Activated CD8-positive, alpha-beta T cell treated with anti-CD3 and anti-CD28 coated beads for 36 hours (primary cell): ENCODE data around the gene CKLF. TPM values are rescaled to one million over a fixed set of nuclear protein-coding genes. Genes with fewer than 3 reads are reported as not detected.
"Not testable (repeated sequence)": the region's sequence is repeated elsewhere in the genome, so short reads cannot be mapped to it uniquely, and the experiment has no call there.

Experiments
- ATAC-seq: fragments of 200-7000 bp; cut with Tn5 transposase; one replicate; pipeline ENCODE4 v1.10.0; 2021; ENCODE audit warnings: mild to moderate bottlenecking, moderate library complexity
- CTCF ChIA-PET: fragments of 350-600 bp; sonication (Branson Sonifier 250); formaldehyde crosslinking; loops from one replicate; lab custom pipeline; 2021; ENCODE audit warnings: antibody characterized with exemption; lab: Charles Lee
- POLR2A ChIA-PET: fragments of 350-600 bp; sonication (Branson Sonifier 250); formaldehyde crosslinking; loops from one replicate; lab custom pipeline; 2021; ENCODE audit warnings: antibody characterized with exemption; lab: Charles Lee
- DNase-seq: peaks from one replicate; pipeline ENCODE4 v3.0.0-alpha.2; 2020
- H3K27ac Mint-ChIP-seq: one replicate; pipeline ENCODE4 v1.8.0; 2021; ENCODE audit warnings: mild to moderate bottlenecking, mixed read lengths
- H3K27me3 Mint-ChIP-seq: one replicate; pipeline ENCODE4 v1.8.0; 2021; ENCODE audit warnings: mixed read lengths
- H3K36me3 Mint-ChIP-seq: one replicate; pipeline ENCODE4 v1.8.0; 2021; ENCODE audit warnings: low read depth, mixed read lengths
- H3K4me1 Mint-ChIP-seq: one replicate; pipeline ENCODE4 v1.8.0; 2021; ENCODE audit warnings: low read depth, mixed read lengths
- H3K4me3 Mint-ChIP-seq: one replicate; pipeline ENCODE4 v1.8.0; 2021; ENCODE audit warnings: mild to moderate bottlenecking, moderate library complexity, mixed read lengths
- H3K9me3 Mint-ChIP-seq: one replicate; pipeline ENCODE4 v1.8.0; 2021; ENCODE audit warnings: mixed read lengths
- intact Hi-C: fragments of 100-400 bp; cut with micrococcal nuclease; formaldehyde crosslinking; loops from one replicate; pipeline ENCODE4 v1.10.0; 2022
- total RNA-seq, 2 experiments: library from RNA; stranded (reverse); gene quantifications; one replicate each; pipeline ENCODE4 v1.2.3, GENCODE V29; 2021
- TF ChIP-seq, protein P1 (sequence below): fragments of 200-600 bp; IDR thresholded peaks from one replicate; pipeline ENCODE4 v1.8.0; 2022; ENCODE audit warnings: antibody characterized with exemption, mild to moderate bottlenecking

The CKLF gene
- total RNA-seq, 2 experiments from 2014 or later, result 99.0 to 99.7 TPM

GRCh38 chr16:66510711-66511601 is 41.4 kb upstream of the CKLF start:
- H3K4me1 Mint-ChIP-seq, result peaks cover 16% of the 10 kb centered on the region
- no peak for DNase-seq
- H3K27me3 Mint-ChIP-seq, result no peaks in the 10 kb centered on the region
- H3K4me3 Mint-ChIP-seq, result no peak overlapping the region
- ChIA-PET POLR2A (interaction anchor here (1.0 to 1.1 kb wide), 2 partner anchors 8 to 39 kb away, joined by 3 to 5 read pairs; partner anchors contain the start of gene TK2), CTCF (interaction anchor here (1.0 to 2.6 kb wide), 9 partner anchors 13 to 97 kb away, joined by 3 to 10 read pairs (median 3); partner anchors contain the start of gene CKLF)
- H3K36me3 Mint-ChIP-seq, result no peaks in the 10 kb centered on the region
- no peak for ATAC-seq
- intact Hi-C loops, result no loop called here
- no peaks in the 10 kb centered on the region for H3K9me3 Mint-ChIP-seq
- TF ChIP-seq, protein P1, sequence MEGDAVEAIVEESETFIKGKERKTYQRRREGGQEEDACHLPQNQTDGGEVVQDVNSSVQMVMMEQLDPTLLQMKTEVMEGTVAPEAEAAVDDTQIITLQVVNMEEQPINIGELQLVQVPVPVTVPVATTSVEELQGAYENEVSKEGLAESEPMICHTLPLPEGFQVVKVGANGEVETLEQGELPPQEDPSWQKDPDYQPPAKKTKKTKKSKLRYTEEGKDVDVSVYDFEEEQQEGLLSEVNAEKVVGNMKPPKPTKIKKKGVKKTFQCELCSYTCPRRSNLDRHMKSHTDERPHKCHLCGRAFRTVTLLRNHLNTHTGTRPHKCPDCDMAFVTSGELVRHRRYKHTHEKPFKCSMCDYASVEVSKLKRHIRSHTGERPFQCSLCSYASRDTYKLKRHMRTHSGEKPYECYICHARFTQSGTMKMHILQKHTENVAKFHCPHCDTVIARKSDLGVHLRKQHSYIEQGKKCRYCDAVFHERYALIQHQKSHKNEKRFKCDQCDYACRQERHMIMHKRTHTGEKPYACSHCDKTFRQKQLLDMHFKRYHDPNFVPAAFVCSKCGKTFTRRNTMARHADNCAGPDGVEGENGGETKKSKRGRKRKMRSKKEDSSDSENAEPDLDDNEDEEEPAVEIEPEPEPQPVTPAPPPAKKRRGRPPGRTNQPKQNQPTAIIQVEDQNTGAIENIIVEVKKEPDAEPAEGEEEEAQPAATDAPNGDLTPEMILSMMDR, result no peak
- no peak overlapping the region for H3K27ac Mint-ChIP-seq

DNA sequence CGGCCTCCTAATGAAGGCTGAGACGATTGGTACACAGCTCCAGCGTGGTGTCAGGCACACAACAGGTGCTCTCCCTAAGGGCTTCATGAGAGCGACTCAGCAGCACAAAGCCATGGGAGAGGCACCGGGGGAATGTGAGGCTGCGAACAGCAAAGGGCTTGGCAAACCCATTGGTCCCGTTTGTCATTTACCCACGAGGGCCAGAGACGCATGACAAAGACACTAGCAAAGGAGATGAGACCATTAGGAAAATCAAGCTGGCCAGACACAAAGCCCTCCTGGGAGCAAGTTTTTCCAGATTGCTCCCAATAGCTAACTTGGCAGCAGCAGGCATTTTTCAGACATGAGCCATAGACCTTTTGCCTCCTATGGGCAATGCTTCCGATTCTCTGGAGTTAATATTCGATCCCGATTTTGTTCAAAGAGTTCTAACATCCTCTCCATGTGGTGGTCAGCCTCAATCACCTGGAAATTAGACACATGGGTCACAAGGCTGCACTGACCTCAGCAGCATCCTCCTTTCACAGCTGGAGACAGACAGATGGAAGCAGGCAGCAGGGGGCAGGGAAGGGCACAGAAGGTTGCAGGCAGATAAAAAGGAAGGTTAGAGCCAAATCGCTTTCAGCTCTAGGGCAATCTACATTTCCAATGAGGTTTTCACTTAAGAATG is 40.6 kb upstream of the CKLF start:
- no peaks in the 10 kb centered on the region for H3K9me3 Mint-ChIP-seq
- TF ChIP-seq, protein P1, result no peak
- ATAC-seq (no peak), DNase-seq (no peak)
- ChIA-PET CTCF (interaction anchor here (1.0 to 2.6 kb wide), 7 partner anchors 40 to 105 kb away, joined by 3 to 10 read pairs (median 4); partner anchors contain the start of gene CKLF), POLR2A (interaction anchor here (0.7 to 1.0 kb wide), 2 partner anchors 37 to 39 kb away, joined by 3 read pairs; partner anchors contain the start of gene TK2)
- no peak overlapping the region for H3K27ac Mint-ChIP-seq
- no peaks in the 10 kb centered on the region for H3K36me3 Mint-ChIP-seq
- H3K4me1 Mint-ChIP-seq, result peaks cover 24% of the 10 kb centered on the region
- H3K27me3 Mint-ChIP-seq, result no peaks in the 10 kb centered on the region
- no peak overlapping the region for H3K4me3 Mint-ChIP-seq
- intact Hi-C loops, result no loop called here

DNA sequence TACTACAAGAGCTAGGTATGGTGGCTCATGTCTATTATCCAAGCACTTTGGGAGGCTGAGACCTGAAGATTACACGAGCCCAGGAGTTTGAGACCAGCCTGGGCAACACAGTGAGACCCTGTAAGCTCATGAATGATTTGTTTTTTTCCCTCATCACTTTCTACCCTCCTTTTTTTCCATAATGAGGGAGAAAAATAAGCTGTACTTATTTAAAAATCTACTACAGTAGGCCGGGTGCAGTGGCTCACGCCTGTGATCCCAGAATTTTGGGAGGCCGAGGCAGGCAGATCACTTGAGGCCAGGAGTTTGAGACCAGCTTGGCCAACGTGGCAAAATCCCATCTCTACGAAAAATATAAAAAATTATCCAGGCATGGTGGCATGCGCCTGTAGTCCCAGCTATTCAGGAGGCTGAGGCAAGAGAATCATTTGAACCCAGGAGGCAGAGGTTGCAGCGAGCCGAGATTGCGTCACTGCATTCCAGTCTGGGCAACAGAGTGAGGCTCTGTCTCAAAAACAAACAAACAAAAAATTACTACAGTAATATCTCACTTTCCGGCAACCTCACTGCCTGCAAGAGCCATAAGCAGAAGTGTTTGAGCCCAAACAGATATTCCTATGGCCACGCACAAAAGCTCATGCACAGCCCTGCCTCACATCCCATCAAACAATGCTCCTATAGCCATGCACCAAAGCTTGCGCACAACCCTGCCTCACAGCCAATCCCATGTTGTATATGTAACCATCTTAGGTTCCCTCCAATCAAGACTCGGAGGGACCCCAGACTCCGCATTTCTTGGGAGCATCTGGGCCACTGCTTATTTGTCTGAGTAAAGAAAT is 39.9 kb upstream of the CKLF start:
- ChIA-PET POLR2A (interaction anchor here (0.7 kb wide), 1 partner anchor 37 kb away, joined by 3 read pairs; no protein-coding TSS in a partner anchor), CTCF (interaction anchor here (1.0 to 2.6 kb wide), 6 partner anchors 39 to 105 kb away, joined by 3 to 10 read pairs (median 4); partner anchors contain the start of gene CKLF)
- DNase-seq (no peak), ATAC-seq (no peak)
- peaks cover 32% of the 10 kb centered on the region for H3K4me1 Mint-ChIP-seq
- TF ChIP-seq, protein P1, result no peak
- intact Hi-C loops, result no loop called here
- H3K4me3 Mint-ChIP-seq, result no peak overlapping the region
- no peaks in the 10 kb centered on the region for H3K9me3 Mint-ChIP-seq
- no peaks in the 10 kb centered on the region for H3K36me3 Mint-ChIP-seq
- H3K27me3 Mint-ChIP-seq, result no peaks in the 10 kb centered on the region
- H3K27ac Mint-ChIP-seq, result no peak overlapping the region

DNA sequence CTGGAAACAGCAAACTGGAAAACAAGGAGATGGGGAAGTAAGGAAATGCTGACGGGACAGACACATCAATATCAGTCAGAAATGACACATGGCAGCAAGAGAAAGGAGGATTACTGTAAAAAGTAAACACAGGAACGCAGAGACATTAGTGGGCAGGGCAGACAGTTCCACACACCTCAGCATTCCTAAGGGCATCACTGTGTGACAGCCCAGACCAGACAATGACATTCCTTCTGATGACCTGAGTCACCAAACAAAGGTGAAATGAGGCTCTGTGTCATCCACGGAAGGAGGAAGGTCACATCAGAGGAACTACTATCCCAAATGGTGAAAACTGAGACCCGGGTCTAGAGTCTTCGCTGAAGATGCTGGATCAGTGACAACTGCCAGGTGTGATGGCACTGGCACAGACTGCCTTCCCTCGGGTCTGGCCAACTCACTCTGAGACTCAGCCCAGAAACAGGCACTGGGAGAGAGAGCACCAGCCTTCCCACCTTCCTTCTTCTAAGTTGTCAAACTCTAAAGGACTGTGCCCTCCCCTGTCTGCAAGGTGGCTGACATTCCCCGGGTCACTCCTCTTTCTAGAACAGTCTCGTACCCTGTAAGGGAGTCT is 39.2 kb upstream of the CKLF start:
- H3K4me3 Mint-ChIP-seq, result no peak overlapping the region
- TF ChIP-seq, protein P1, result no peak
- DNase-seq, result no peak
- ChIA-PET POLR2A (no interaction called here), CTCF (interaction anchor here (1.0 to 1.7 kb wide), 3 partner anchors 38 to 106 kb away, joined by 4 to 6 read pairs (median 5); partner anchors contain the start of gene CKLF)
- H3K27ac Mint-ChIP-seq, result no peak overlapping the region
- intact Hi-C loops, result no loop called here
- H3K27me3 Mint-ChIP-seq, result no peaks in the 10 kb centered on the region
- H3K4me1 Mint-ChIP-seq, result peaks cover 37% of the 10 kb centered on the region
- ATAC-seq, result no peak
- no peaks in the 10 kb centered on the region for H3K9me3 Mint-ChIP-seq
- no peaks in the 10 kb centered on the region for H3K36me3 Mint-ChIP-seq

DNA sequence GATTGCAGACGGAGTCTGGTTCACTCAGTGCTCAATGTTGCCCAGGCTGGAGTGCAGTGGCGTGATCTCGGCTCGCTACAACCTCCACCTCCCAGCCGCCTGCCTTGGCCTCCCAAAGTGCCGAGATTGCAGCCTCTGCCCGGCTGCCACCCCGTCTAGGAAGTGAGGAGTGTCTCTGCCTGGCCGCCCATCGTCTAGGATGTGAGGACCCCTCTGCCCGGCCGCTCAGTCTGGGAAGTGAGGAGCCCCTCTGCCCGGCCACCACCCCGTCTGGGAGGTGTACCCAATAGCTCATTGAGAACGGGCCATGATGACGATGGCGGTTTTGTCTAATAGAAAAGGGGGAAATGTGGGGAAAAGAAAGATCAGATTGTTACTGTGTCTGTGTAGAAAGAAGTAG is 38.0 kb upstream of the CKLF start:
- ATAC-seq, H3K4me3 Mint-ChIP-seq, H3K27ac Mint-ChIP-seq, DNase-seq, POLR2A ChIA-PET, intact Hi-C loops, H3K9me3 Mint-ChIP-seq, H3K27me3 Mint-ChIP-seq, CTCF ChIA-PET, H3K36me3 Mint-ChIP-seq: not testable (repeated sequence)
- H3K4me1 Mint-ChIP-seq, result peaks cover 38% of the 10 kb centered on the region

- ATAC-seq, H3K36me3 Mint-ChIP-seq, intact Hi-C loops, H3K9me3 Mint-ChIP-seq, H3K4me3 Mint-ChIP-seq, H3K27me3 Mint-ChIP-seq, DNase-seq: not testable (repeated sequence)
- ChIA-PET CTCF (interaction anchor here (0.8 to 1.5 kb wide), 11 partner anchors 24 to 89 kb away, joined by 3 to 6 read pairs (median 4); partner anchors contain the start of gene CKLF), POLR2A (interaction anchor here (1.0 to 1.2 kb wide), 2 partner anchors 35 to 109 kb away, joined by 3 read pairs; partner anchors contain the start of gene TK2)
- peaks cover 44% of the 10 kb centered on the region for H3K4me1 Mint-ChIP-seq
- H3K27ac Mint-ChIP-seq, result peak overlapping the region; percentile 97
Observed at GRCh38 chr16:66514980-66515595, 37.3 kb upstream of the CKLF start.
